Gastroesophageal sphincter (tissue), 3 donors: ENCODE data around the gene FREY1.

Experiments used
- EP300 ChIP-seq: sonication (generic); formaldehyde crosslinking; IDR thresholded peaks from one replicate; pipeline ENCODE4 v1.6.1; 2017; ENCODE audit warnings: antibody characterized with exemption, mild to moderate bottlenecking
- POLR2A ChIP-seq, 2 donors: fragments of 450-650 bp; IDR thresholded peaks; one replicate each; pipeline ENCODE4 v1.6.1; 2017; ENCODE audit warnings: antibody characterized with exemption in 2 of 2, mild to moderate bottlenecking in 2 of 2, moderate library complexity in 1 of 2
- POLR2AphosphoS5 ChIP-seq: sonication (generic); formaldehyde crosslinking; IDR thresholded peaks from one replicate; pipeline ENCODE4 v1.6.1; 2017; ENCODE audit warnings: antibody characterized with exemption
- TF ChIP-seq, protein P1 (sequence below), 4 experiments: fragments of 200-600 bp in 2 of 4; fragments of 450-650 bp in 2 of 4; sonication (generic) in 1 of 4; IDR thresholded peaks; one replicate each; pipeline ENCODE4 v1.5.1; 2017 to 2019; ENCODE audit warnings: antibody characterized with exemption in 4 of 4, mild to moderate bottlenecking in 2 of 4, moderate library complexity in 2 of 4

DNA sequence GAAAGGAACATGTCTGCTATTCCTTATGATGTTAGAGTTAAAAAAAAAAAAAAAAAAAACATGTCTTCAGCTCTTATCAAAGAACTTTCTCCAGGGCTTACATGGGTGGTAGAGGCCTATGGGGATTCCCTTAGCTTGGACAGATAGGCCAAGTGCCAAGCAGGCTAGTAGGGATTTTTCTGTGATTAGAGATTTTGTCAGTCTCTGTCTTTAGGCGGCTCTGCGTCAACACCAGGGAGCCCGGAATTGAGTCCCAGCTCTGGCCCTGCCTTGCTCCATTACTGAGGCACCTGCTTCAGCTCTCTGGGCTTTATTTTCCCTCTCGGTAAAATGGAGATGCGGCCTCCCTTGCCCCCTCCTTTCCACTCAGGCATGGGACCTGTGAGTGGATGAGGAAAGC lies 46.7 kb downstream of the FREY1 start:
- TF ChIP-seq, protein P1, sequence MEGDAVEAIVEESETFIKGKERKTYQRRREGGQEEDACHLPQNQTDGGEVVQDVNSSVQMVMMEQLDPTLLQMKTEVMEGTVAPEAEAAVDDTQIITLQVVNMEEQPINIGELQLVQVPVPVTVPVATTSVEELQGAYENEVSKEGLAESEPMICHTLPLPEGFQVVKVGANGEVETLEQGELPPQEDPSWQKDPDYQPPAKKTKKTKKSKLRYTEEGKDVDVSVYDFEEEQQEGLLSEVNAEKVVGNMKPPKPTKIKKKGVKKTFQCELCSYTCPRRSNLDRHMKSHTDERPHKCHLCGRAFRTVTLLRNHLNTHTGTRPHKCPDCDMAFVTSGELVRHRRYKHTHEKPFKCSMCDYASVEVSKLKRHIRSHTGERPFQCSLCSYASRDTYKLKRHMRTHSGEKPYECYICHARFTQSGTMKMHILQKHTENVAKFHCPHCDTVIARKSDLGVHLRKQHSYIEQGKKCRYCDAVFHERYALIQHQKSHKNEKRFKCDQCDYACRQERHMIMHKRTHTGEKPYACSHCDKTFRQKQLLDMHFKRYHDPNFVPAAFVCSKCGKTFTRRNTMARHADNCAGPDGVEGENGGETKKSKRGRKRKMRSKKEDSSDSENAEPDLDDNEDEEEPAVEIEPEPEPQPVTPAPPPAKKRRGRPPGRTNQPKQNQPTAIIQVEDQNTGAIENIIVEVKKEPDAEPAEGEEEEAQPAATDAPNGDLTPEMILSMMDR (IDR thresholded peaks at IDR 0.05), result no peak
- TF ChIP-seq EP300 (no peak), POLR2A (IDR thresholded peaks at IDR 0.05) (no peak), POLR2AphosphoS5 (no peak)
